SK-N-SH treated with all-trans-retinoic acid at 6 μM for 48 hours (cell line): ENCODE data around the gene PUM2.

Source experiments
- ARNTL ChIP-seq: fragments of 450-650 bp; formaldehyde crosslinking; IDR thresholded peaks from 2 replicates; pipeline ENCODE4 v1.5.0; 2020; ENCODE audit warnings: low read depth, mild to moderate bottlenecking, moderate library complexity, borderline replicate concordance
- GLIS3 ChIP-seq: fragments of 250-450 bp; sonication (Bioruptor Pico); IDR thresholded peaks from 2 replicates; pipeline ENCODE4 v1.5.0; 2020; ENCODE audit warnings: mild to moderate bottlenecking, moderate library complexity
- OSR1 ChIP-seq: fragments of 250-450 bp; sonication (Bioruptor Pico); IDR thresholded peaks from 2 replicates; pipeline ENCODE4 v1.8.0; 2022; ENCODE audit warnings: moderate library complexity, mild to moderate bottlenecking, inconsistent platforms
- TCF4 ChIP-seq: fragments of 250-450 bp; sonication (Bioruptor Pico); IDR thresholded peaks from 2 replicates; pipeline ENCODE4 v1.8.0; 2021; ENCODE audit warnings: mild to moderate bottlenecking, moderate library complexity, borderline replicate concordance
- TOX ChIP-seq: fragments of 250-450 bp; sonication (Bioruptor Pico); IDR thresholded peaks from 2 replicates; pipeline ENCODE4 v1.8.0; 2021; ENCODE audit warnings: mild to moderate bottlenecking, moderate library complexity, borderline replicate concordance
- TSHZ2 ChIP-seq: fragments of 250-450 bp; sonication (Bioruptor Pico); IDR thresholded peaks from 2 replicates; pipeline ENCODE4 v1.5.0; 2020; ENCODE audit warnings: mild to moderate bottlenecking, moderate library complexity
- ZFP3 ChIP-seq: fragments of 250-450 bp; sonication (Bioruptor Pico); IDR thresholded peaks from 2 replicates; pipeline ENCODE4 v1.5.0; 2020; ENCODE audit warnings: mild to moderate bottlenecking, moderate library complexity
- ZNF565 ChIP-seq: fragments of 450-650 bp; formaldehyde crosslinking; conservative IDR thresholded peaks from 2 replicates; pipeline ENCODE4 v1.5.0; 2020; ENCODE audit warnings: low read depth, mild to moderate bottlenecking, moderate library complexity
- TF ChIP-seq, protein P1 (sequence below): fragments of 250-450 bp; sonication (Bioruptor Pico); IDR thresholded peaks from 2 replicates; pipeline ENCODE4 v1.8.0; 2020; ENCODE audit warnings: mild to moderate bottlenecking, moderate library complexity, borderline replicate concordance
- TF ChIP-seq, protein P2 (sequence below): fragments of 250-450 bp; sonication (Bioruptor Pico); IDR thresholded peaks from 2 replicates; pipeline ENCODE4 v1.5.1; 2020; ENCODE audit warnings: low read depth, mild to moderate bottlenecking, moderate library complexity

DNA sequence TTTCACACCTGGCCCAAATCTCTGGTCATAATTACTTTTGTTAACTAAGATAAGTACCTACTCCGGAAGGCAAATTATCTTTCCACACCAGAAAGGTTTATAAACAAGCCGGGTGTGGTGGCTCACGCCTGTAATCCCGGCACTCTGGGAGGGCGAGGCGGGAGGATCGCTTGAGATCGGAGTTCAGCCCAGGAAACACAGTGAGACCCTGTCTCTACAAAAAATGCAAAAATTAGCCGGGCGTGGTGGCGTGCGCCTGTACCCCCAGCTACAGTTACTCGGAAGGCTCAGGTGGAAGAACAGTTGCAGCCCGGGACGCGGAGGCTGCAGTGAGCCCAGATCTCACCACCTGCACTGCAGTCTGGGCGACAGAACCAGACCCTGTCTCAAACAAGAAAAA lies 2.1 kb downstream of the PUM2 start:
- TF ChIP-seq TOX (no peak), TCF4 (CRISPR knock-in tag) (no peak), ZNF565 (CRISPR knock-in tag) (no peak), TSHZ2 (CRISPR knock-in tag) (no peak), GLIS3 (CRISPR knock-in tag) (no peak), ARNTL (no peak), ZFP3 (CRISPR knock-in tag) (no peak), OSR1 (no peak)
- TF ChIP-seq, protein P1, sequence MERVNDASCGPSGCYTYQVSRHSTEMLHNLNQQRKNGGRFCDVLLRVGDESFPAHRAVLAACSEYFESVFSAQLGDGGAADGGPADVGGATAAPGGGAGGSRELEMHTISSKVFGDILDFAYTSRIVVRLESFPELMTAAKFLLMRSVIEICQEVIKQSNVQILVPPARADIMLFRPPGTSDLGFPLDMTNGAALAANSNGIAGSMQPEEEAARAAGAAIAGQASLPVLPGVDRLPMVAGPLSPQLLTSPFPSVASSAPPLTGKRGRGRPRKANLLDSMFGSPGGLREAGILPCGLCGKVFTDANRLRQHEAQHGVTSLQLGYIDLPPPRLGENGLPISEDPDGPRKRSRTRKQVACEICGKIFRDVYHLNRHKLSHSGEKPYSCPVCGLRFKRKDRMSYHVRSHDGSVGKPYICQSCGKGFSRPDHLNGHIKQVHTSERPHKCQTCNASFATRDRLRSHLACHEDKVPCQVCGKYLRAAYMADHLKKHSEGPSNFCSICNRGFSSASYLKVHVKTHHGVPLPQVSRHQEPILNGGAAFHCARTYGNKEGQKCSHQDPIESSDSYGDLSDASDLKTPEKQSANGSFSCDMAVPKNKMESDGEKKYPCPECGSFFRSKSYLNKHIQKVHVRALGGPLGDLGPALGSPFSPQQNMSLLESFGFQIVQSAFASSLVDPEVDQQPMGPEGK = no peak
- TF ChIP-seq, protein P2, sequence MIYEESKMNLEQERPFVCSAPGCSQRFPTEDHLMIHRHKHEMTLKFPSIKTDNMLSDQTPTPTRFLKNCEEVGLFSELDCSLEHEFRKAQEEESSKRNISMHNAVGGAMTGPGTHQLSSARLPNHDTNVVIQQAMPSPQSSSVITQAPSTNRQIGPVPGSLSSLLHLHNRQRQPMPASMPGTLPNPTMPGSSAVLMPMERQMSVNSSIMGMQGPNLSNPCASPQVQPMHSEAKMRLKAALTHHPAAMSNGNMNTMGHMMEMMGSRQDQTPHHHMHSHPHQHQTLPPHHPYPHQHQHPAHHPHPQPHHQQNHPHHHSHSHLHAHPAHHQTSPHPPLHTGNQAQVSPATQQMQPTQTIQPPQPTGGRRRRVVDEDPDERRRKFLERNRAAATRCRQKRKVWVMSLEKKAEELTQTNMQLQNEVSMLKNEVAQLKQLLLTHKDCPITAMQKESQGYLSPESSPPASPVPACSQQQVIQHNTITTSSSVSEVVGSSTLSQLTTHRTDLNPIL (CRISPR knock-in tag) = no peak
